CD4-positive, alpha-beta T cell (primary cell): ENCODE measurements around the gene FAM204A. TPM values are rescaled to one million over a fixed set of nuclear protein-coding genes. Genes with fewer than 3 reads are reported as not detected.

ENCODE experiments used
- ATAC-seq: fragments of 200-7000 bp; cut with Tn5 transposase; one replicate; pipeline ENCODE4 v1.10.0; 2022; ENCODE audit warnings: mild to moderate bottlenecking; ENCODE audit not compliant: poor library complexity
- CTCF ChIA-PET: fragments of 350-600 bp; sonication (Branson Sonifier 250); formaldehyde crosslinking; loops from one replicate; lab custom pipeline; 2021; ENCODE audit warnings: antibody characterized with exemption, inconsistent platforms; lab: Charles Lee
- POLR2A ChIA-PET: fragments of 350-600 bp; sonication (Branson Sonifier 250); formaldehyde crosslinking; loops from one replicate; lab custom pipeline; 2021; ENCODE audit warnings: antibody characterized with exemption, inconsistent platforms; lab: Charles Lee
- DNase-seq, 14 experiments: peaks; one replicate each; pipeline ENCODE4 v3.0.0-alpha.2; 2013 to 2020; ENCODE audit warnings: mixed read lengths in 2 of 14
- H3K27ac ChIP-seq, 2 donors: one replicate each; pipeline versions ENCODE4 v1.5.1 to v1.7.0; 2013; ENCODE audit warnings: low read length in 2 of 2, low read depth in 1 of 2, mild to moderate bottlenecking in 1 of 2
- H3K27me3 ChIP-seq, 2 experiments: 1 replicate in 1 of 2; 2 replicates in 1 of 2; pipeline versions ENCODE4 v1.6.1 to v1.7.0; 2013; ENCODE audit warnings: low read length in 2 of 2, control low read depth in 1 of 2, mild to moderate bottlenecking in 1 of 2, moderate library complexity in 1 of 2; ENCODE audit not compliant: insufficient read depth in 2 of 2, control insufficient read depth in 1 of 2
- H3K36me3 ChIP-seq: one replicate; pipeline ENCODE4 v1.6.1; 2013; ENCODE audit warnings: low read length, control low read depth; ENCODE audit not compliant: insufficient read depth
- H3K4me1 ChIP-seq: one replicate; pipeline ENCODE4 v1.6.1; 2013; ENCODE audit warnings: low read length, control low read depth; ENCODE audit not compliant: insufficient read depth
- H3K4me3 ChIP-seq: one replicate; pipeline ENCODE4 v1.5.1; 2013; ENCODE audit warnings: mild to moderate bottlenecking, low read length, moderate library complexity
- H3K9me3 ChIP-seq, 2 experiments: 1 replicate in 1 of 2; 2 replicates in 1 of 2; pipeline versions ENCODE4 v1.6.1 to v1.7.0; 2013; ENCODE audit warnings: low read length in 2 of 2, mild to moderate bottlenecking in 2 of 2, control low read depth in 1 of 2, moderate library complexity in 1 of 2; ENCODE audit not compliant: control insufficient read depth in 1 of 2, insufficient read depth in 1 of 2
- H3K27ac Mint-ChIP-seq: one replicate; pipeline ENCODE4 v1.8.0; 2020; ENCODE audit warnings: mixed read lengths
- H3K27me3 Mint-ChIP-seq: one replicate; pipeline ENCODE4 v1.8.0; 2021; ENCODE audit warnings: mixed read lengths
- H3K36me3 Mint-ChIP-seq: one replicate; pipeline ENCODE4 v1.8.0; 2021; ENCODE audit warnings: low read depth, mixed read lengths
- H3K4me1 Mint-ChIP-seq: one replicate; pipeline ENCODE4 v1.8.0; 2021; ENCODE audit warnings: low read depth, mixed read lengths
- H3K4me3 Mint-ChIP-seq: one replicate; pipeline ENCODE4 v1.8.0; 2020; ENCODE audit warnings: mild to moderate bottlenecking, mixed read lengths
- H3K9me3 Mint-ChIP-seq: one replicate; pipeline ENCODE4 v1.8.0; 2020; ENCODE audit warnings: mixed read lengths
- CTCF ChIP-seq: fragments of 200-600 bp; IDR thresholded peaks from one replicate; pipeline ENCODE4 v1.8.0; 2022; ENCODE audit warnings: antibody characterized with exemption, mild to moderate bottlenecking
- intact Hi-C, 2 experiments: fragments of 100-400 bp; cut with DNase I in 1 of 2; cut with micrococcal nuclease in 1 of 2; formaldehyde crosslinking; loops; one replicate each; pipeline versions ENCODE4 v1.15.1 to v1.9.0; 2023 to 2025; cut with DNase I, micrococcal nuclease
- total RNA-seq, 174 experiments: library from RNA in 2 of 174; stranded (reverse) in 2 of 174; gene quantifications; one replicate each; pipeline ENCODE4 v1.2.3 and lab custom pipeline; 2021 to 2026

The FAM204A gene
- total RNA-seq, 2 experiments from 2014 or later, result 47.3 to 54.7 TPM

GRCh38 chr10:118343115-118343514 lies 991 bp upstream of the FAM204A start:
- no peaks in the 10 kb centered on the region for H3K9me3 Mint-ChIP-seq
- peak overlapping the region; percentile 99 for H3K4me3 Mint-ChIP-seq
- H3K4me1 Mint-ChIP-seq, result peaks cover 50% of the 10 kb centered on the region
- no peaks in the 10 kb centered on the region for H3K27me3 Mint-ChIP-seq
- peak overlapping the region; percentile 88 for H3K27ac Mint-ChIP-seq
- Histone ChIP-seq H3K27me3 (no peaks in the 10 kb centered on the region), H3K9me3 (no peaks in the 10 kb centered on the region), H3K4me3 (no peak overlapping the region), H3K4me1 (peaks cover 21% of the 10 kb centered on the region), H3K27ac (no peak overlapping the region), H3K36me3 (peaks cover 13% of the 10 kb centered on the region)
- POLR2A ChIA-PET, result no interaction called here
- peak in 2 of 14 experiments; percentile 26 to 39 for DNase-seq
- ATAC-seq, result no peak
- H3K36me3 Mint-ChIP-seq, result peaks cover 26% of the 10 kb centered on the region
- no peak for TF ChIP-seq CTCF
- intact Hi-C loops, result loop anchor here (5.0 to 10.0 kb wide), 7 partner anchors 79 to 1384 kb away; partner anchors contain the start of genes CACUL1 (in 2 of the 2), INPP5F (in 1 of the 2), PDZD8 (in 1 of the 2) and RAB11FIP2 (in 1 of the 2)
- CTCF ChIA-PET, result no interaction called here

- Mint-ChIP-seq H3K36me3 (peaks cover 30% of the 10 kb centered on the region), H3K27me3 (no peaks in the 10 kb centered on the region), H3K9me3 (no peaks in the 10 kb centered on the region), H3K27ac (peak overlapping the region; percentile 88), H3K4me3 (peak overlapping the region; percentile 99), H3K4me1 (peaks cover 55% of the 10 kb centered on the region)
- Histone ChIP-seq H3K4me3 (peak overlapping the region; percentile 98), H3K27ac (peak overlapping the region; percentile 14 to 36), H3K36me3 (peaks cover 13% of the 10 kb centered on the region), H3K27me3 (no peaks in the 10 kb centered on the region), H3K4me1 (peaks cover 21% of the 10 kb centered on the region), H3K9me3 (no peaks in the 10 kb centered on the region)
- ChIA-PET CTCF (no interaction called here), POLR2A (no interaction called here)
- DNase-seq, result no peak
- intact Hi-C loops, result loop anchor here (1.0 to 10.0 kb wide), 9 partner anchors 80 to 1385 kb away; partner anchors contain the start of genes CACUL1 (in 2 of the 2), RAB11FIP2 (in 2 of the 2), INPP5F (in 1 of the 2) and PDZD8 (in 1 of the 2)
- TF ChIP-seq CTCF, result no peak
- no peak for ATAC-seq
Observed at GRCh38 chr10:118342638-118343020, 505 bp upstream of the FAM204A start.

DNA sequence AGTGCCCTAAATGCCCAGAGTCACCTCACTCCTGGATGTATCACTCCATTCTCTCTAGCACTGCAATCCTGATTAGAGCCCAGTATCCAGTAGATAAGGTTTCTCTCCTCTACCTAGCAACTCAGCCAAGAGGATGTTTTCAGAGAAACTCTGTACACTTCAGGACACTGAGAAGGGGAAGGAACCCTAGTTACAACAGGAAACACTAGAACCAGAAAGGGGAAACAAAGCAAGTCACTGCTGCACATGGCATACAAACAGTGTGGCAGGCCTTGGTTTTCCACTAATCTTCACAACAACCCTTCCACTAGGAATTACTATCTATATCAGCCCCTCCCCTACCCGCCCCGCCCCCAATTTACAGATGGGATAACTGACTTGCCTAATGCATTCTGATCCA lies 1.6 kb downstream of the FAM204A start:
- Histone ChIP-seq H3K27ac (no peak overlapping the region), H3K4me3 (no peak overlapping the region), H3K36me3 (peaks cover 22% of the 10 kb centered on the region), H3K9me3 (no peaks in the 10 kb centered on the region), H3K4me1 (peaks cover 21% of the 10 kb centered on the region), H3K27me3 (no peaks in the 10 kb centered on the region)
- Mint-ChIP-seq H3K27ac (peak overlapping the region; percentile 88), H3K4me3 (peak overlapping the region; percentile 99), H3K36me3 (peaks cover 49% of the 10 kb centered on the region), H3K27me3 (no peaks in the 10 kb centered on the region), H3K9me3 (no peaks in the 10 kb centered on the region), H3K4me1 (peaks cover 62% of the 10 kb centered on the region)
- TF ChIP-seq CTCF, result no peak
- DNase-seq (peak in 3 of 14 experiments; percentile 7 to 14 (median 9)), ATAC-seq (no peak)
- ChIA-PET CTCF (no interaction called here), POLR2A (no interaction called here)
- intact Hi-C loops, result loop anchor here (5.0 to 10.0 kb wide), 7 partner anchors 82 to 1387 kb away; partner anchors contain the start of genes CACUL1 (in 2 of the 2), INPP5F (in 1 of the 2), PDZD8 (in 1 of the 2) and RAB11FIP2 (in 1 of the 2)
